HG03039 (cell line): Measurements from ENCODE around the gene TXNL4A.
"Not testable (repeated sequence)": the region's sequence is repeated elsewhere in the genome, so short reads cannot be mapped to it uniquely, and the experiment has no call there.

Experiments used
- ATAC-seq: cut with Tn5 transposase; IDR thresholded peaks from one replicate; pipeline ENCODE4 v1.9.1; 2021; ENCODE audit warnings: mild to moderate bottlenecking, moderate library complexity; ENCODE audit not compliant: unreplicated experiment

TXNL4A gene

GRCh38 chr18:79964330-79965118 is 23.8 kb downstream of the TXNL4A start, which contains the start of gene HSBP1L1:
Gene HSBP1L1, plus strand, starts transcription at chr18:79964643. Its CDS starts 93 bp downstream, at chr18:79964736.
- peak; percentile 58 for ATAC-seq

DNA sequence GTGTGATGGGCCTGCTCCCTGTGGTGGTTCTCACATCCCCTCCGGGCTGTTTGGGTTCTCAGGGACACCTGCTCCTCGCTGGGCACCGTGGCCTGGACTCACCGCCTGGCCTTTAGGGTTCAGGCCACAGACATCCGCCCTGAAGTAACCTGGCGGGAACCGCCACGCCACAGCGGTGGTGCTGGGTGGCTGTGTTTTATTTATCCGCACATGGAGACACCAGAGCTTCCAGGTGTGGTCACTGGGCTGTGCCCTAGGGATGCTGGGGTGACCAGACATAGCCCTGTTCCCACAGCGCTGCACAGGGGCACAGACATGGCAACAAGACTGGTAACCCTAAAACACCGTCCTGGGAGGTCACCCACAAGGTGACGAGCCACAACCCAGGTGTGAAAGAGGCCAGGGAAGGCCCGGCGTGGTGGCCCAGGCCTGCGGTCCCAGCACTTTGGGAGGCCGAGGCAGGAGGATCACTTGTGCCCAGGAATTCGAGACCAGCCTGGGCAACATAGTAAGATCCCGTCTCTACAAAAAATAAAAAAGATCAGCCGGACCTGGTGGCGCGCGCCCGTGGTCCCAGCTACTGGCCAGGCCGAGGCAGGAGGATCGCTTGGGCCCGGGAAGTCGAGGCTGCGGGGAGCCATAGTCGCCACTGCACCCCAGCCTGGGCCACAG is 24.6 kb downstream of the TXNL4A start:
- no peak for ATAC-seq

- ATAC-seq: peak; percentile 48
Measured at GRCh38 chr18:79962835-79963657, 25.3 kb downstream of the TXNL4A start.

DNA sequence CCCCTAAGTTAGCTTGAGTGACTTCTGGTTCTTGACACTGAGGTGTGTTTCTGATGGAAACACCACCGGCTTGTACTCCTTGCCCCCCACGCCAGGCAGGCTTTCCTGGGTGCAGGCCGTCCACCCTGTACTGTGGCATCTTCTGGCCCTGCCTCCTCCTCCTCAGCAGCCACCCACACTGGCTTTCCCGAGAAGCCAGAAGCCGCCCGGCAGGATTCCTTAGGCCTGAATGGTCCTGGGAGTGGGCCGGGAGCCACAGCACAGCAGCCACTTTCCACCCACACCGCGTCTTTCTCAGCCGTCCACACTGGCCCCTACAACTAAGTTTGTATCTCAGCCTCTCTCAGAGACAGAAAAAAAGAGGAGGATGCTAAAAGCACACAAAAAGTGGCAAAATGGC is 26.1 kb downstream of the TXNL4A start:
- ATAC-seq: no peak

DNA sequence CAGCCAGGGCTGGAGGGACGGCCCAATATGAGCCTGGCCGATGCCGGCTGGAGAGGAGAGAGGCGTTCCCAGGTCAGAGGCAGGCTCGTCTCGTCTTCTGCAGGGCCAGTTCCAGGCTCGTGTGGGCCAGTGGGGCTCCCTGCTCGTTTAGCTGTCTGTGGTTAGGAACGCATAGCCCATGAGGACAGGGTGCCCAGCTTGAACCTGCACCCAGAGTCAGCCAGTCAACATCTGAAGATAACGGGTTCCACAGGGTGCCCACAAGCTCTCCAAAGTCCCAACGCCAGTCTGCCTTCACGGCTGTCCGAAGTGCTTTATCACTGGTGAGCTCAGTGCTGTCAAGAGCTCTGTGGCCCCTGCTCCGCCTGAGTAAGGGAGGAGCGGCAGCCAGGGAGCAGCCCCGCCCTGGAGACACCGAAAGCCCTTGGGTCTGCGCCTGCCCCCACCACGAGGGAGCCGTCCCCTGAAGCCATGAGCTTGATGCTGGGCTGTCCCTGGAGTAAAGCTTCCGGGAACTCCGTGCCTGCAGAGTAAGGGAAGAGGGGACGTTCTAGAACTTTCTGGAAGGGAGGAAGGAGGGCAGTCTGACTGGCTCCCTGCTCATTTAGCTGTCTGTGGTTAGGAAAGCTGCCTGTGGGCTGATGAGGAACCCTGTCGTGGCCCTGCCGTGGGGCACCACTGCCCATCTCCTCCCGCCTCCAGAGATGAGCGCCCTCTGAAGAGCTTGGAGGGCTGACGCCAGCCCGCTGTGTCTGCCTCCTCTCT is 26.7 kb downstream of the TXNL4A start:
- no peak for ATAC-seq

DNA sequence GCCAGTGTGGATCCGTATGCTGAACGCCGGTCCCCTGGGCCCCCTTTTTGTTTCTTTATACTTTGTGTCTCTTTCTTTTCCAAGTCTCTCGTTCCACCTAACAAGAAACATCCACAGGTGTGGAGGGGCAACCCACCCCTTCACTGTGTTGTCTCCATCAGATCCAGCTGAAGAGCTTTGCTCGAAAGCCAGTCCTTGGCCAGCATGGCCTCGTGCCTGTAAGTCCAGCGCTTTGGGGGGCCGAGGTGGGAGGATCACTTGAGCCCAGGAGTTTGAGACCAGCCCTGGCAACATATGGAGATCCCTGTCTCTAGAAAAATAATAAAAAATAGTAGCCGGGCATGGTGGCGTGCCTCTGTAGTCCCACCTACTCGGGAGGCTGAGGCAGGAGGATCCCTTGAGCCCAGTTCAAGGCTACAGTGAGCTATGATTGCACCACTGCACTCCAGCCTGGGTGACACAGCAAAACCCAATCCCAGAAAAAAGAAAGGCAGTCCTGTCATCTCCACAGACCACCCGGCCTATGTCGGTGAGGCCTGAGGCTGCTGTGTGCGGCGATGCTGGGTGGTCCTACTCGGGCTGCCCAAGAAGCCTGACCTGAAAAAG is 27.3 kb downstream of the TXNL4A start:
- no peak for ATAC-seq

GRCh38 chr18:79960161-79960801 is 28.1 kb downstream of the TXNL4A start:
- ATAC-seq: not testable (repeated sequence)

DNA sequence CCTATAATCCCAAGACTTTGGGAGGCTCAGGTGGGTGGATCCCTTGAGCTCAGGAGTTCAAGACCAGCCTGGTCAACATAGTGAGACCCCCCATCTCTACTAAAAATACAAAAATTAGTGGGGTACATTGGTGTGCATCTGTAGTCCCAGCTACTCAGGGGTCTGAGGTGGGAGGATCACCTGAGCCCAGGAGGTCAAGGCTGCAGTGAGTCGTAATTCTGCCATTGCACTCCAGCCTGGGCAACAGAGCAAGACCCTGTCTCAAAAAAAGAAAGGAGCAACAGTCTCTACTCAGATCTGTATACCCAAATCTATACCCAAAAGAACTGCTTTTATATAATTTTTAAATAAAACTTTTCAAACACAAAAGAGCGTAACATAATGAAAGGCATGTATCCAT is 29.4 kb downstream of the TXNL4A start:
- ATAC-seq: no peak

DNA sequence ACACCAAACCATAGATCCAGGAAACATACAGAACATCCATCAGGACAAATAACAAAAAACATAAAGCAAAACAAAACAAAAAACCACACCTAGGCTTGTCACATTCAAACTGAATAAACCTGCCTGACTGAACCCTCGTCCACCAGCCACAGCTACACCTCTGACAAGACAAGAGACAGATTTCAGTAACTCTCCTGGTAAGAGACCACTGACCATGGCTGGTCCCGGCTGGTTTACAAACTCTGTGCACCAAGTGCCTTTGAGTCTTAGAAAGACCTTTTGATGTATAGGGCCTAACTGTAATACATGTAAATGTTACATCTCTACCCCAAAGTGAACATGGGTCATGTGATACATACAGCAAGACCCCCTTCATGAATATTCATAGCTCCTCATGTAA is 32.1 kb downstream of the TXNL4A start:
- ATAC-seq: no peak

DNA sequence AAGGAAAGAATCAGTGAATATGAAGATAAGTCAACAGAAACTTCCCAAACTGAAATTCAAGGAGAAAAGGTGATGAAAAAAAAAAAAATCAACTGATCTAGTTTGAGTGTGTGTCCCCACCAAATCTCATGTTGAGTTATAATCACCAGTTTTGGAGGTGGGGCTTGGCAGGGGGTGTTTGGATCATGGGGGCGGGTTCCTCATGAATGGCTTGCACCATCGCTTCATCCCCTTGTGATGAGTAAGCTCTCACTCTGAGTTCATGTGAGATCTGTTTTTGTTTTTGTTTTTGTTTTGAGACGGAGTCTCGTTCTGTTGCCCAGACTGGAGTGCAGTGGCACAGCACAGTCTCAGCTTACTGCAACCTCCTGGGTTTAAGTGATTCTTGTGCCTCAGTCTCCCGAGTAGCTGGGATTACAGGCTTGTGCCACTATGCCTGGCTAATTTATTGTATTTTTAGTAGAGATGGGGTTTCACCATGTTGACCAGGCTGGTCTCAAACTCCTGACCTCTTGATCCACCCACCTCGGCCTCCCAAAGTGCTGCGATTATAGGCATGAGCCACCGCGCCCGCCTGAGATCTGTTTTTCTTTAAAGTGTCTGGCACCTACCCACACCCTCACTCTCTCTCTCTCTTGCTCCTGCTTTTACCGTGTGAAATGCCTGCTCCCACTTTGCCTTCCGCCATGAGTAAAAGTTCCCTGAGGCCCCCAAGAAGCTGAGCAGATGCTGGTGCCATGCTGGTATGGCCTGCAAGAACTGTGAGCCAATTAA is 32.9 kb downstream of the TXNL4A start:
- ATAC-seq: no peak

DNA sequence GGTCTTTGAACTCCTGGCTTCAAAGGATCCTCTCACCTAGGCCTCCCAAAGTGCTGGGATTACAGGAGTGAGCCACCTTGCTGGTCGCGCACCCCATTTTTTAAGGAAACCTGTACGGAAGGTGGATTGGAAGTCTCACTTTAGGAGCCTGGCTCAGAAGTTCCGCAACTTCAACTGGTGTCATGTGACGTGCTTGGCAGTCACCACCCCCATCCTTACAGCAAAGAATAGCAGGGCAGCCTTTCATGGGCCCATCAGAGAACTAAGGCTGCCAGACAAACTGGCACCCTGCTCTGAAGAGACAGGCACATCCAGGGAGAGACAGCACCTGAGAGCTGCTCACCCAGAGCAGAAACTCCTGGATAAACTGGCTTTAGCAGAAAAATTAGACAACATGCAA is 33.6 kb downstream of the TXNL4A start:
- ATAC-seq: no peak

- no peak for ATAC-seq
Measured at GRCh38 chr18:79953971-79954651, 34.3 kb downstream of the TXNL4A start.

DNA sequence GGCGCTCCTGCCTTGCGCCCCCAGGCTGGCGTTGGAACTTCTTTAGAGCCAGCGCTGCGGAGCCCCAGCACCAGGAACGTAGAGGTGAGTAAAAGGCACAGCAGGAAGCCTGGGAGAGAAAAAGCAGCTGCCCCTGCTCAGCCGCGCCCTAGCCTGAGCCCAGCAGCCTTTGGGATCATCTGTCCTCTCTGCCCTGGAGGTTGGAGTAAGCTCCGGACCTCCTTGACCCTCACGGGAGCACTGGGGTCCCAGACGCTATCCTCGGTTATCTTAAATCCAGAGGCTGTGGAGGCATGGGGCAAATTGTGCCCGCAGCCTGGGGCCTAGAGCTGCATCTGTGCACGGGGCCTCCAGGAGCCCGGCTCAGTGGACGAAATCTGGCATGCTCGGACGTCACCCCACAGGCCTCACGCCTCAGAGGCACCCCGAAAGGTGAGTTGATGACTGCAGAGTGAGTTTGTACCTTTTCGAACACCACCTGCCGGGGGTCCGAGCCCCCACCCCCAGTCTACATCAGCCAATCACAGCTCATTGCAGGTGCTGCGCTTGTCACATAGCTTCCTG is 35.3 kb downstream of the TXNL4A start:
- ATAC-seq: no peak

DNA sequence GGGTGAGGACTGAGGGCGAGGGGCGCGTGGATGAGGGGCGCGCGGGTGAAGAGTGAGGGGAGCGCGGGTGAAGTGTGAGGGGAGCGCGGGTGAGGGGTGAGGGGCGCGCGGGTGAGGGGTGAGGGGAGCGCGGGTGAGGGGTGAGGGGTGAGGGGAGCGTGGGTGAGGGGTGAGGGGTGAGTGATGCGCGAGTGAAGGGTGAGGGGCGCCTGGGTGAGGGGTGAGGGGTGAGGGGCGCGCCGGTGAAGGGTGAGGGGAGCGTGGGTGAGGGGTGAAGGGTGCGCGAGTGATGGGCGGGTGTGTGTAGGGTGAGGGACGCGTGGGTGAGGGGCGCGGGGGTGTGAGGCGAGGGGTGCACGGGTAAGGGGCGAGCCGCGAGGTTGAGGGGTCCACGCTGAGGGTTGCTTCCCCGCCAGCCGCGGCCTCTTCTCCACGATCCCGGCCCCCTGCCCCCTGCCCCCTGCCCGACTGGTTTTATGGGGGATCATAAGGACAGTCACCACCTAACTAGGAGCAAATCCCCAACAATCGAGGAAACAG is 35.8 kb downstream of the TXNL4A start:
- ATAC-seq: no peak

DNA sequence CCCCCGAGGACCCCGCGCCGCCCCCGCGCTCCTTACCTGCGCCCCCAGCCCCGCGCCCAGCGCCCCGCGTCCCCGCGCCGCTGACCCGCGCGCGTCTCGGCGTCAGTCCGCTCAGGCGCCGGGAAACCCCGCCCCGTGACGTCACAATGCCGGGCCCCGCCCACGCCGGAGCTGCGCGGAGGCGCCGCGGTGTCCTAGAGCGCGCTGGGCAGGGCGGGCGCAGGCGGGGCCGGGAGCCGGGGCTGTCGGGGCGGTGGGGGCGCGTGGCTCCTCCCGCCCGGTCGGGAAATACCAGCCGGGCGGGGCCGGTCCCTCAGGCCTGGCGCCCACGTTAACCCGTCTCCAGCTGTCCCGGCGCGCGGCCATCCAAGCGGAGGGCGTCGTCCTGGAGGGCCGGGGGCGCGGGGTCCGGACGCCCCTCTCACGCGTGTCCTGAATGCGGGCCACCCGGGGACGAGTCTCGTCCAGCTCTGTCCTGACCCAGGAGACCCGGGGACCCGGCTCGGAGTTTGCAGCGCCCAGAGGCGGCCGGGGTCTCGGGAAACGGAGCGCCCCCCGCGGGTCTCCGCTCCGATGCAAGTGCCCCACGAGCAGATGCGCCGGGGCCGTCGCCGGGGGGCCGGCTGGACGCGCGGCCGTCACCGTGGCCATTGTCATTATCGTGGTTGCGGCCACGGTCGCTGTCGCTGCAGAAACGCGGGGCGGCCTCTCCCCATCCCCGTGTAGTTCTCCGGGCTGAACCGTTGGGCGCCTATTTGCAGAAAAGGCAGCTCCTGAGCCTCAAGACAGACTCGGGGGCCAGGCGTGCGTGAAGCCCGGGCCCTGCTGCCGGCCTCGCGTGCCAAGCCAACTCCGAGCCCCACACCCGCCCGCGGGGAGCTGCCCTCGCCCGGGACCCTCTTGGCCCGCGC is 36.6 kb downstream of the TXNL4A start, which contains the start of gene SLC66A2:
TSS of gene SLC66A2 (minus strand) at position 109 of the 911 bp plus-strand sequence. CDS start 727 bp downstream, outside the sequence.
- peak; percentile 81 for ATAC-seq

GRCh38 chr18:79950515-79951341 is 37.6 kb downstream of the TXNL4A start:
- ATAC-seq: peak; percentile 17
